Brain microvascular endothelial cell (primary cell): ENCODE measurements around the gene APC2.

Experiments used
- DNase-seq: peaks from one replicate; pipeline ENCODE4 v3.0.0-alpha.2; 2020
- H3K27ac ChIP-seq: fragments of 250-450 bp; sonication (Bioruptor Pico); 2 replicates; pipeline ENCODE4 v1.5.1; 2020; ENCODE audit warnings: mild to moderate bottlenecking, moderate library complexity
- H3K27me3 ChIP-seq: fragments of 250-450 bp; sonication (Bioruptor Pico); replicated peaks from 2 replicates; pipeline ENCODE4 v1.5.1; 2020; ENCODE audit warnings: mild to moderate bottlenecking
- H3K36me3 ChIP-seq: fragments of 250-450 bp; sonication (Bioruptor Pico); replicated peaks from 2 replicates; pipeline ENCODE4 v1.5.1; 2020; ENCODE audit warnings: mild to moderate bottlenecking
- H3K4me3 ChIP-seq: 2 replicates; pipeline ENCODE4 v1.5.1; 2011; ENCODE audit warnings: low read depth, mild to moderate bottlenecking, control low read depth, low read length, moderate library complexity
- CTCF ChIP-seq: IDR thresholded peaks from 2 replicates; pipeline ENCODE4 v1.5.1; 2011; ENCODE audit warnings: low read depth, mild to moderate bottlenecking, moderate library complexity, low read length, control low read depth, inconsistent platforms; ENCODE audit errors: missing control alignments
- in situ Hi-C: cut with HindIII; loops from 2 replicates; pipeline ENCODE4 v1.10.0; 2017; ENCODE audit warnings: low sequenced_read_pairs, low pct_ligation_motif_present

APC2 gene

GRCh38 chr19:1420590-1420989, 29.3 kb upstream of the APC2 start:
- peaks cover 67% of the 10 kb centered on the region for H3K36me3 ChIP-seq
- no peak for TF ChIP-seq CTCF
- H3K27ac ChIP-seq = no peak overlapping the region
- DNase-seq = no peak
- no peaks in the 10 kb centered on the region for H3K27me3 ChIP-seq
- H3K4me3 ChIP-seq = no peak overlapping the region
- in situ Hi-C loops = no loop called here

GRCh38 chr19:1421218-1421957, 28.5 kb upstream of the APC2 start:
- H3K27me3 ChIP-seq = no peaks in the 10 kb centered on the region
- in situ Hi-C loops = no loop called here
- no peak overlapping the region for H3K4me3 ChIP-seq
- TF ChIP-seq CTCF = no peak
- DNase-seq = no peak
- H3K36me3 ChIP-seq = peaks cover 72% of the 10 kb centered on the region
- no peak overlapping the region for H3K27ac ChIP-seq

GRCh38 chr19:1421958-1422305, 28.0 kb upstream of the APC2 start:
- no peak overlapping the region for H3K27ac ChIP-seq
- no peak for DNase-seq
- in situ Hi-C loops = no loop called here
- H3K27me3 ChIP-seq = no peaks in the 10 kb centered on the region
- peaks cover 77% of the 10 kb centered on the region for H3K36me3 ChIP-seq
- TF ChIP-seq CTCF = no peak
- H3K4me3 ChIP-seq = no peak overlapping the region

- DNase-seq = no peak
- Histone ChIP-seq H3K27ac (no peak overlapping the region), H3K27me3 (no peaks in the 10 kb centered on the region), H3K36me3 (peaks cover 81% of the 10 kb centered on the region), H3K4me3 (no peak overlapping the region)
- in situ Hi-C loops = no loop called here
- TF ChIP-seq CTCF = no peak
Measured at GRCh38 chr19:1422360-1422759, 27.6 kb upstream of the APC2 start.

GRCh38 chr19:1422943-1423342, 27.0 kb upstream of the APC2 start:
- no peaks in the 10 kb centered on the region for H3K27me3 ChIP-seq
- in situ Hi-C loops = no loop called here
- peaks cover 87% of the 10 kb centered on the region for H3K36me3 ChIP-seq
- no peak overlapping the region for H3K4me3 ChIP-seq
- no peak for DNase-seq
- no peak overlapping the region for H3K27ac ChIP-seq
- TF ChIP-seq CTCF = no peak
